ENCODE measurements around the gene ATG16L2.
"Not testable (repeated sequence)": the region's sequence is repeated elsewhere in the genome, so short reads cannot be mapped to it uniquely, and the experiment has no call there.

- TF ChIP-seq CTCF (IDR thresholded peaks at IDR 0.05; ENCODE audit: low read depth, low read length); POLR2A (IDR thresholded peaks at IDR 0.05; ENCODE audit: extremely low read depth, insufficient read length): not testable (repeated sequence)
Measured at GRCh38 chr11:72811686-72812085, 2.5 kb upstream of the ATG16L2 start.

Data from NB4 (cell line).